ACC112 (cell line): ENCODE data around the gene RARB.

Experiments
- H2AFZ ChIP-seq: fragments of 200-600 bp; sonication (generic); one replicate; pipeline ENCODE4 v1.6.0; 2017; ENCODE audit warnings: antibody characterized with exemption, low read length; ENCODE audit not compliant: unreplicated experiment
- H3K27ac ChIP-seq: fragments of 200-600 bp; sonication (generic); 2 replicates; pipeline ENCODE4 v1.5.1; 2014; ENCODE audit warnings: low read depth, mild to moderate bottlenecking, antibody characterized with exemption, low read length, moderate library complexity
- H3K27me3 ChIP-seq: fragments of 200-600 bp; sonication (generic); 2 replicates; pipeline ENCODE4 v1.6.1; 2014; ENCODE audit warnings: mild to moderate bottlenecking, antibody characterized with exemption, low read length, moderate library complexity, mixed read lengths; ENCODE audit not compliant: insufficient read depth
- H3K36me3 ChIP-seq: fragments of 200-600 bp; sonication (generic); 2 replicates; pipeline ENCODE4 v1.6.1; 2016; ENCODE audit warnings: mild to moderate bottlenecking, antibody characterized with exemption, low read length, moderate library complexity, mixed read lengths; ENCODE audit not compliant: insufficient read depth
- H3K4me1 ChIP-seq: fragments of 200-600 bp; sonication (generic); one replicate; pipeline ENCODE4 v1.6.1; 2016; ENCODE audit warnings: low read length, mixed read lengths; ENCODE audit not compliant: insufficient read depth, unreplicated experiment, control insufficient read depth
- H3K4me3 ChIP-seq: fragments of 200-600 bp; sonication (generic); 2 replicates; pipeline ENCODE4 v1.5.1; 2014; ENCODE audit warnings: mild to moderate bottlenecking, low read depth, low read length
- H3K79me2 ChIP-seq: fragments of 200-600 bp; sonication (generic); one replicate; pipeline ENCODE4 v1.6.0; 2016; ENCODE audit warnings: low read length; ENCODE audit not compliant: control insufficient read depth, unreplicated experiment, insufficient read depth

RARB gene

GRCh38 chr3:25427942-25428788 lies at the start of gene RARB:
Gene RARB, plus strand, starts transcription at chr3:25428263. Its CDS starts 469 bp downstream, at chr3:25428732.
- H3K36me3 ChIP-seq = no peaks in the 10 kb centered on the region
- peak within 1 kb of the TSS; percentile 77 for H3K4me3 ChIP-seq
- no peaks in the 10 kb centered on the region for H3K79me2 ChIP-seq

GRCh38 chr3:25378786-25379311 lies 49.2 kb upstream of the RARB start:
- Histone ChIP-seq H3K36me3 (no peaks in the 10 kb centered on the region), H2AFZ (no peak overlapping the region), H3K27ac (no peak overlapping the region), H3K4me1 (no peaks in the 10 kb centered on the region), H3K27me3 (no peaks in the 10 kb centered on the region), H3K4me3 (no peak overlapping the region), H3K79me2 (no peaks in the 10 kb centered on the region)

More at GRCh38 chr3:25427942-25428788, at the start of gene RARB:
- Histone ChIP-seq H2AFZ (peak within 1 kb of the TSS; percentile 78), H3K27ac (peak within 1 kb of the TSS; percentile 68), H3K27me3 (no peaks in the 10 kb centered on the region), H3K4me1 (peaks cover 38% of the 10 kb centered on the region)

GRCh38 chr3:25380222-25380739 lies 47.8 kb upstream of the RARB start:
- no peaks in the 10 kb centered on the region for H3K4me1 ChIP-seq
- H3K27ac ChIP-seq = no peak overlapping the region
- 0 out of 2 replicates have a peak overlapping the region, but pooled peaks have one; percentile 10 for H3K4me3 ChIP-seq
- H3K79me2 ChIP-seq = no peaks in the 10 kb centered on the region
- H2AFZ ChIP-seq = no peak overlapping the region
- no peaks in the 10 kb centered on the region for H3K36me3 ChIP-seq
- no peaks in the 10 kb centered on the region for H3K27me3 ChIP-seq

- Histone ChIP-seq H3K36me3 (no peaks in the 10 kb centered on the region), H3K27me3 (no peaks in the 10 kb centered on the region), H3K79me2 (no peaks in the 10 kb centered on the region), H2AFZ (no peak overlapping the region), H3K4me3 (no peak overlapping the region), H3K4me1 (no peaks in the 10 kb centered on the region), H3K27ac (no peak overlapping the region)
These were observed 47.0 kb upstream of the RARB start for GRCh38 chr3:25381083-25381482.

- H3K4me3 ChIP-seq = no peak overlapping the region
- peaks cover 6% of the 10 kb centered on the region; the same call in 1 of the 2 replicates for H3K27me3 ChIP-seq
- no peaks in the 10 kb centered on the region for H3K36me3 ChIP-seq
- no peak overlapping the region for H2AFZ ChIP-seq
- no peaks in the 10 kb centered on the region for H3K79me2 ChIP-seq
- no peaks in the 10 kb centered on the region for H3K4me1 ChIP-seq
- no peak overlapping the region for H3K27ac ChIP-seq
These were observed 43.6 kb upstream of the RARB start for GRCh38 chr3:25384471-25384870.

GRCh38 chr3:25385807-25386460 lies 42.1 kb upstream of the RARB start:
- Histone ChIP-seq H3K4me1 (no peaks in the 10 kb centered on the region), H2AFZ (no peak overlapping the region), H3K27ac (no peak overlapping the region), H3K79me2 (no peaks in the 10 kb centered on the region), H3K27me3 (peaks cover 6% of the 10 kb centered on the region; the same call in 1 of the 2 replicates), H3K36me3 (no peaks in the 10 kb centered on the region), H3K4me3 (no peak overlapping the region)

GRCh38 chr3:25386686-25387255 lies 41.3 kb upstream of the RARB start:
- Histone ChIP-seq H3K4me1 (no peaks in the 10 kb centered on the region), H3K36me3 (no peaks in the 10 kb centered on the region), H3K79me2 (no peaks in the 10 kb centered on the region), H2AFZ (no peak overlapping the region), H3K27ac (no peak overlapping the region), H3K4me3 (no peak overlapping the region), H3K27me3 (peaks cover 10% of the 10 kb centered on the region)

- no peaks in the 10 kb centered on the region for H3K36me3 ChIP-seq
These were observed 37.5 kb upstream of the RARB start for GRCh38 chr3:25390605-25391004.

GRCh38 chr3:25396251-25396650 lies 31.8 kb upstream of the RARB start:
- Histone ChIP-seq H3K4me3 (no peak overlapping the region), H3K27me3 (peaks cover 12% of the 10 kb centered on the region; the same call in 1 of the 2 replicates), H3K27ac (no peak overlapping the region), H3K79me2 (no peaks in the 10 kb centered on the region), H2AFZ (no peak overlapping the region), H3K36me3 (no peaks in the 10 kb centered on the region), H3K4me1 (no peaks in the 10 kb centered on the region)

More at GRCh38 chr3:25390605-25391004, 37.5 kb upstream of the RARB start:
- H3K27ac ChIP-seq = no peak overlapping the region
- no peaks in the 10 kb centered on the region for H3K79me2 ChIP-seq
- H2AFZ ChIP-seq = no peak overlapping the region
- no peak overlapping the region for H3K4me3 ChIP-seq
- H3K27me3 ChIP-seq = peaks cover 18% of the 10 kb centered on the region
- no peaks in the 10 kb centered on the region for H3K4me1 ChIP-seq

GRCh38 chr3:25396686-25397085 lies 31.4 kb upstream of the RARB start:
- Histone ChIP-seq H3K4me3 (no peak overlapping the region), H3K4me1 (no peaks in the 10 kb centered on the region), H2AFZ (no peak overlapping the region), H3K27ac (no peak overlapping the region), H3K27me3 (peaks cover 9% of the 10 kb centered on the region; the same call in 1 of the 2 replicates), H3K79me2 (no peaks in the 10 kb centered on the region), H3K36me3 (no peaks in the 10 kb centered on the region)
